Hepatic stellate cell (primary cell): ENCODE measurements around the gene SEC14L1.
A peak's percentile ranks its signal among the peaks of the same experiment; 100 is the strongest.
"Not testable (repeated sequence)": the region's sequence is repeated elsewhere in the genome, so short reads cannot be mapped to it uniquely, and the experiment has no call there.

Experiments
- DNase-seq: peaks from one replicate; pipeline ENCODE4 v3.0.0; 2011; ENCODE audit warnings: low spot score

SEC14L1 gene

DNA sequence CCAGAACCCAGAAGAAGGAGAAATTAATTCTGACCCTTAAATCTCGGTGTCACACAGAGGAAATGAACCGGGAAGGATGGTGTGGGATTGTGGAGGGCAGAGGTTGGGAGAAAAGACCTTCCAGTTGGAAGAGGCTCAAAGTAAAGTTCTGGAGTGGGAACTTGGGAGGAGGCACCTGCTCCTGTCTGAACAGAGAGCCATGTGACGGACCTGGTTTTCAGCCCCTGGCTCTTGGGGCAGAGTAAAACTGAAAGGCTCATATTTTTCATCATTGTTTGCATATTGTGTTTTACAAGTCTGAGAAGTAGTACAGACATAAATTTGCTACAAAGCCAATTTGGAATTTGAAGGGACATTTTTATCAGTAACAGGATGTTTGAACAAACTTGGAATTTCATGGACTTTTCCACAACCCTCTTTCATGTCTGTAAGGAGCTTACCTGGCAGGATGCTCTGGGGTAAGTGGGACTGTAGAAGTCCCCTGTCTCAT lies 24.4 kb upstream of the SEC14L1 start:
- no peak for DNase-seq

DNA sequence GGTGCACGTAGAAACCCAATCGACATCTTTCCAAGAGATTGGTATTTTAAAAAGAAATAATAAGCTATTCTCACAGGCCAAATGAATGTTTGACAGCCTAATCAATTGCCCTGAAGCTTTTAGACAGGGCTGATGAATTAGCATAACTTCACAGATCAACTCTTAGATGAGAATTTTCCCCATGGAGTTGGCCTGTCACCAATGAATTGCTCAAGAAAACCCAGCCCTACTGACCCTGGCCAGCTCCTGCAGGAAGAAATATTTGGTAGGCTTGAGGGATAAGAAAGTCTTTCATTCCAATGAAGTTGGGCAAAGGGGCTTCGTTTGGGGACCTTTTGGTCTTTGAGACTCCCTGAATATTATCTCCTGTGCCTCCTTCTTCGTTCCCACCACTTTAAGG lies 23.4 kb upstream of the SEC14L1 start:
- no peak for DNase-seq

DNA sequence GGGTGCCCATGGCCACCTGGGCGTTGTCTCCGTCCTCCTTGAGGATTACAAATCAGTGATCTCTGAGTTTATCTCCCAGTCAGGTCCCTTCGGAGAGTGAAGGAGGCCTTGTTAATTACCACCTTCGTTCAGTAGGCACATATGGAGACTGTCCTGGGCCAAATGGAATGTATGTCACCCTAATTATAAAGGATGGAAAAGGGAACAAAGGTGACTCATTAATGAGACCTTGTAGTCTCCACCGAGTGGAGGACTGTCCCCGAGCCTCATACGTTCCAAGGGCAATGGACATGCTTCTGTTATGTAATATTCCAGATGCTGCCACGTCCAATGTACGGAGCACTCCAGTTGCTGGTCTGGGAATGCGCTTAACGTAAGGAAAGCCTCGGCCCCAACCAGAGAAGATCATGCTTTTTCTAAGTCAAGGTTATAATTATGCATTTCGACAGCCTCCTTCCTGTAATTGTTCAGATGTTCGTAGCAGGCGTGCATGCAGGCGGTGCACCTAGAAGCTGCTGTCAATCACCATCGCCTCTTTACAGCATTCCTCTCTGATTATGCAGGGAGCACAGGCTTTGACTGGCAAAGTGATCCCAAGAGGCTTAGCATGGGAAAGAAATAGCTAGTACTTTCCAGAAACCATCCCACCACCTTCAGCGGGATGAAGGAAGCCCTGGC lies 22.4 kb upstream of the SEC14L1 start:
- DNase-seq = no peak

DNA sequence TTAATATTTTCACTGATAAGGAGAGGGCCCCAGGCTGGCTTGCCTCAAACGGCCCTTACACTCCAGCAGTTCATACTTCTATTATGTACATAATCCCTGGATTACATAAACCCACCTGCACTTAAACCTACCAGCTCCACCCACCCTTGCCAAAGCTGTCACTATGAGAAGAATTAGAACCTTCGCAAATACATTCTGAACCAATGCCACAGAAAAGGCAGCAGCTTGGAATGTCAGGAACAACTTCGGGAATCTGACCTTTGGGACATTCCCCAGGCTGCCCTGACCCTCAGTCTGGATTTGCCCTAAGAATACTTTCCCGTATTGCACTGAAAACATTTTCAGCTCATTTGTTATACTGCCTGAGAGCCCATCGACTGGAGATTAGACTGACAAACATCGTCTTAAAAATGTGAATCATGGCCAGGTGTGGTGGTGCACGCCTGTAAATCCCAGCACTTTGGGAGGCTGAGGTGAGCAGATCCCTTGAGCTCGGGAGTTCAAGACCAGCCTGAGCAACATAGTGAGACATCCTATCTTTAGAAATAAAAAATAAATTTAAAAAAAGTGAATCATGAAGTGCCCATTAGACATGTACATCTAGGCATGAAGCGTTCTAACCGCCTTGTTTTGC lies 21.0 kb upstream of the SEC14L1 start:
- DNase-seq = no peak

DNA sequence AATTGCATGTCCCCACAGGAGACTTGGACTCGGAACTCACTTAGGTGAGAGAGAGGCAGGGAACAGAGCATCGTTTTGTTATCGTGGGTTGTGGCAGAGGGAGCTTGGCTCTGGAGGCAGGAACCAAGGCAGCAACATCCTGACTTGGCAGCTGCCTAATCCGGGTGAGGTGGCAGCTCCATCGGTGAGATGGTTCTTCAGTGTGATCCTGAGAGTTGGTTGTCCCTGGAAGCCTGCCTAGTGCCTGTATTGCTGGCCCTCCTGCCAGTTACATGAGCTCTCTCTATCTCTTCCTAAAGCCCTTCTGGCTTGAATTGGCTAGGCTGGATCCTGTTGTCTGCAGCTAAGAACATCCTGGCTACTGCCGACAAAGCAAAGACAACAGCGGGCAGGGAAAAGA lies 19.9 kb upstream of the SEC14L1 start:
- DNase-seq = no peak

DNA sequence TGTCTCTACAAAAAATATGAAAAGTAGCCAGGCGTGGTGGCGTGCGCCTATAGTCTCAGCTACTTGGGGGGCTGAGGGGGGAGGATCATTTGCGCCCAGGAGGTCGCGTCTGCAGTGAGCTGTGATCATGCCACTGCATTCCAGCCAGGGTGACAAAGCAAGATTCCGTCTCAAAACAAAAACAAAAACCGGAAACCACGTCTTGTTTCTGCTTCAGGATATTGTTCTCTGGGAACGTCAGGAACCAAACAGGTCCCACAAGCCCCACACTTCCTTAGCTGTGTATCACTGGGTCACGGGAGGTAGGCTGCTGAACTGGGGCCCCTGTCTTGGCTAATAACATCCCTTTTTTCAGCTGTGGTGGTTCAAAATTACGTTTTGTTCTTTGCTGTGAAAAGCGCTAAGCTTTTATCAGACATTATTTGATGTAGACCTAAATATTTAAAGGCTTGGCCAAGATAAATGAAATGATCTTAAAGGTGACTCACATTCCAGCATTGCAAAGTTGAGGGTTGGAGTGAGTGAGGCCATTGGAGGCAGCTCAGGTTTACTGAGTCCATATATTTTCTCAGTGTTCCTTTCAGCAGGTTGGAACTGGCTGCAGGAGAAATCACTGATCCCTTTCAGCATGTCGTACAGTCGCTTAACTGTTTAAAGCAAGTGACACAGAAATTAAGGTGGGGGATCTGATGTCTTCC lies 16.4 kb upstream of the SEC14L1 start:
- DNase-seq = no peak

DNA sequence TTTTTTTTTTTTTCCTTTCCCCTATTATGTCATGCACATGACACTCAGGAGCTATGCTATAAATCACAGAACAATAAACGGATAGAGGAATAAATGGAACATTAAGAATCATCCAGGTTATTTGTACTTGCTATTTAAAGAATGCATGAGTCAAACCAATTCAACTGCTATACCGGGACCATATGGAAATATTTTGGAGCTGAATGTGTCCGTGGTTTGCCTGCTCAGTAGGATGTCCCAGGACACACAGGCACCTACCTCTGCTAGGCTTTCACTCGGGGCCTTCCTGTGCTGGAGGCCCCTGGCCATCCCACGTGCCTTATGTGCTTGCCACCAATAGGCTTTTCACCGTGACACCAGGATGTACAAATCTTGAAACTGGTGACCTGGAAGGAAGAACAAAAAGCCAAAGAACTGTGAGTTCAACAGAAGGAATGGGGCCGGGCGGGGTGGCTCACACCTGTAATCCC lies 15.3 kb upstream of the SEC14L1 start:
- peak; percentile 88 for DNase-seq

DNA sequence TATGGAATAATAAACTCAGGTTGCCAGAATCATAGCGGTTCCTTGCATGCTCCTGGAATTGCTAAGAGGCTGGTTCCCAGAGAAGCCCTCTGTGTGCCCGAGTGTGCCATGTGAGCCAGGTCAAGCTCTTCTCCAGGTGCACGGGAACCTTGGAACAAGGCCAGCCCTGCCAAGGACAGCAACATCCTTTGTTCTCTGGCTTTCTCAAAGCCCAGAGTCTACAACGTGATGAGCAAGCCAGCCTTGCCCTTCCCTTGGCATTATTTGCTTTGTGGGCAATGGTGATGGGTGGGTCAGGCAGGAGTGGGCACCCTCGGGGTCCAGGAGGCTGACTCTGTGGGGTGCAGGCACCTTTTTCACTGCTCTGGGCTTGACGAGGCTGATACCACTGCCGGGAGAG lies 14.2 kb upstream of the SEC14L1 start:
- DNase-seq = no peak

DNA sequence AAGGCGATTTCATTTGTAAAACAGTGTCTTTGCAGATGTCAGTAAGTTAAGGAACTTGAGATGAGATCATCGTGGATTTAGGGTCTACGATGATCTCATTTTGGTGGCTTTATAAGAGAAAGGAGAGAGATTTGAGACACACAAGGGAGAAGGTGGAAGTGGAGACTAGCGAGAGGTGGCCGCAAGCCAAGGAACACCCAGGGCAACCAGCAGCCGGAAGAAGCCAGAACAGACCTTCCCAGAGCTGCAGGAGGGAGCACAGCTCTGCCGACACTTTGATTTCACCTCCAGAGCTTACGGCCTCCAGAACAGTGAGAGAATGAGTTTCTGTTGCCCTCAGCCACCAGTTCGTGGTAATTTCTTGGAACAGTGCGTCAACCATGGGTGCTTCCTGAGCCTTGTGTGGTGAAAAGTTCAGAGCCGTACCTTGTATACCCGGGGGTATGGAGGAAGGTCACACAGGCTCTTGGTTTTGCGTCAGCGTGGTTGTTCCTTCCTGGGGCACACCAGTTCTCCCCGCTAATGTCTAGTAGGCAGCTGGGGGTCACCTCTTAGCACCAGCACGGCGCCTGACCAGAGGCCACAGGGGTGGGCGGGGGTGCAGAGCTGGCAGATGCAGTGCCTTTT lies 12.9 kb upstream of the SEC14L1 start:
- DNase-seq = no peak

DNA sequence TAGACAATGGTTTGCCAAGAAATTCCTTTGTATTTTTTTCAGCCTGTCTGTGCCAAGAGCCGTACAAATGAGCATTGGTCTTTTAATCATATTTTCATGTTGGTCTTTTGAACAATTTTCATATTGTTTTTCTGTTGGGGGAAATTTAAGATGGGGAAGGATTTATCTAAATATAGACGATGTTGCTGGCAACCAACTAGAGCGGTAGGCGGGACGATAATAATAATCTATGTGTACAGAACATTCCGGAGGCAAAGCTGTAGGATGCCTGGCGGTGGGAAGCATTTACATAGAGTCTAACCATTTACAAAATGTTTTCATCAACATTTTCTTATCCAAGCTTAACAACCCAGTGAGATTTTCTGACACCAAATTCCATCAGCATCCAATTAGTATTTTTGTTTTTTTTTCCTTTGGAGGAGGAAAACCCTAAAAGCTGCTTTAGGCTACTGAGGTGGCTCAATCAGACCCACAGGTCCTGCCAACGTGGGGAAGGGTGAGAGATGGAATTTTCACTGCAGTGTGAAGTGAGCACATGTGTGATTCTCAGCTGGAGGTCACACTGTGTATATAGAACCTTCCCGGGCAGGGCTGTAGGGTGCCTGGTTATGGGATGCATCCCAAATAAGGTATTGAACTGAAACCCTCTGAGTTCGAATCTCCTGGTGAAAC lies 11.7 kb upstream of the SEC14L1 start:
- no peak for DNase-seq

DNA sequence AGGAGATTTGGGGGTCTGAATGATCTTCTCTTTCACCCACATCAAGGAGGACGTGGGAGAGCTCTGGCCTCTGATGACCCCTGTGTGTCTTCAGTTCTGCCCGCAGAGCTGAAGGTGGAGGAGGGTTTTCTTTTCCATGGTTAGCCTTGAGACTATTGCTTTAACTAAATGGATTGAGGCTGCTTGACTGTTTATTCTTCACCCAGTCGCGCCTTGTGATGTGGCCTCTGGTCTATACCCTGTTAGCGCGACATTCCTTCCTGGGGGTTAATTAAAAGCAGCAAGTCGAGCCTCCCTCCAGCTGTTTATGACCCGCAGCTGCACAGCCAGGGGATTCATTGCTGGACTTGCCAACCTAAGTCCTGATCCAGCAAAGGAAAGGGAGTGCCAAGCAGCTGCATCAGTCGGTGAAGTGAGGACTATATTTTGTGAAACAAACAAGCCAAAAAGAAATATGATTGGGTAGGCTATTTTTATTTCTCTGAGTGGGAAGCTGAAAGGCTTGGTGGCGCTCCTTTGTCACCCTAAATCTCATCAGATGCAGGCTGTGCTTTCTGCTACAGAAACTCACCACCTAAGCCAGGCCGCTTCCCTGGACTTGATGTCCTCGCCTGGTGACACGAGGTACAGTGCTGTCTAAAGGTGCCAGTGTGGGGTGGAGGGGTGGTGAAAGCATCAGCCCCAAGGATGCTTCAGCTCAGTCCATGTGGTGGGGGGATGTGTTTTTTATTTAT lies 11.0 kb upstream of the SEC14L1 start:
- no peak for DNase-seq

DNA sequence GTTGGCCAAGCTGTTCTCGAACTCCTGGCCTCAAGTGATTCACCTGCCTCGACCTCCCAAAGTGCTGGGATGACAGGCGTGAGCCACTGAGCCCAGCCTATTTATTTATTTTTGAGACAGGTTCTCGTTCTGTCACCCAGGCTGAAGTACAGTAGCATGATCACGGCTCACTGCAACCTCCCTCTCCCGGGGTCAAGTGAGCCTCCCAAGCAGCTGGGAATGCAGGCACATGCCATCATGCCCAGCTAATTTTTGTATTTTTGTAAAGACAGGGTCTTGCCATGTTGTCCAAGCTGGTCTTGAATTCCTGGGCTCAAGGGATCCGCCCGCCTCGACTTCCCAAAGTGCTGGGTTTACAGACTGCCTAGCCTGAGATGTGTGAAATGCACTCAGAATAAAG lies 10.2 kb upstream of the SEC14L1 start:
- DNase-seq = no peak

DNA sequence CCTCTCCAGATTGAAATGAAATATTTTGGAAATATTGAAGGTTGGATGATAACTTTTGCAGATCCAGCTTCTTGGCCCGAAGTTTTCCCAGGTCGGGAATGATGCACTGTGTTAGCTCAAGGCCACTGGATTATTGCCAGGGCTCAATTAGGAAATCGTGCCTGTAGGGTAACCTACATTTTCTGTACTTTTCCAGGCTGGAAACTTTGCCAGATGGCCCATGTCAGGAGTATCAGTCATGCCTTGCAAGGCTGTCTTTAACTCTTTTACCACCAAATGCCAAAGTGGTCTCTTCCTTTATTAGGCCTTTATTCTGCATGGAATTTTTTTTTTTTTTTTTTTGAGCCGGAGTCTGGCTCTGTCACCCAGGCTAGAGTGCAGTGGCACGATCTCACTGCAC lies 8.9 kb upstream of the SEC14L1 start:
- peak; percentile 53 for DNase-seq

DNA sequence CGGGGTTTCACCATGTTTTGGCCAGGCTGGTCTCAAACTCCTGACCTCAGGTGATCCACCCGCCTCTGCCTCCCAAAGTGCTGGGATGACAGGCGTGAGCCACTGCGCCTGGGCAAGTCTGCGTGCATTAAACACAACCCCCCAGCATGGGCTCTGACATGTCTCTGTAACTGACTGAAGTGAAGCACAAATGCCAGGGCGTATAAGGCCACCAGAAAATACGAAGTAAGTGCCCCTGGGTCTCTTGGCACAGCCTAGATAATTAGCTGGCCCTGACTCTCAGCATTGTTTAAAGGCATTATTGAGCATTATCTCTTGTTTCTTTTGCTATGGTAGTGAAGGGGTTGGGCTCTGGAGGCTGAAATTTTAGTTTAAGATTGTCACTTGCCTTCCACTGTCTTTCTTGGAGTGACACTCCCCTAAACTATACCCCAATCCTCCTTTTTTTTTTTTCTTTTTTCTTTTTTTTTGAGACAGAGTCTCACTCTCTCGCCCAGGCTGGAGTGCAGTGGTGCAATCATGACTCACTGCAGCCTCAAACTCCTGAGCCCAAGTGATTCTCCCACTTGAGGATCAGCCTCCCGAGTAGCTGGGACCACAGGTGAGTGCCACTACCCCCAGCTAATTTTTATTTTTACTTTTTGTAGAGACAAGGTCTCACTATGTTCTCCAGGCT lies 8.2 kb upstream of the SEC14L1 start:
- no peak for DNase-seq

DNA sequence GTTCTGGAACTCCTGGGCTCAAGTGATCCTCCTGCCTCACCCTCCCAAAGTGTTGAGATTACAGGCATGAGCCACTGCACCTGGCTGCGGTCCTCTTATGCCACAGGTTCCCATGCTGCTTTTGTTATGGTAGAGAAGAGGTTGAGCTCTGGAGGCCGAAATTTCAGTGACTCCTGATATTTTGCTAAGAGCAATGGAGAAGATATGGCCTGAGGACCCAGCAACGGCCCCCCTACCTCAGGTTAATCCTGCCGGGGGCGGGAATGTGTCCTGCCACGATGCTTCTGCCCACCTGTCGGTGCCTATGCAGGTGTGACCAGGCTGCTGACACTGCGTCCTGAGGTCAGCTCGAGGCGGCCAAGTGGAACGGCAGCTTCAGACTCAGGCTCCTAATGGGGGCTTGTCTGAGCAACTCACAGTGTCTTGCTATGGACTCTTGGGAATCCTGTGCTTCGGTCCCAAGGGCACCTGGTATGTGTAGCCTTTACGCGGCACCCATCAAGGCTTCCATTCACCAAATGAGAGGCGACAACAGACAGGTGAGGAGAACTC lies 7.6 kb upstream of the SEC14L1 start:
- no peak for DNase-seq

DNA sequence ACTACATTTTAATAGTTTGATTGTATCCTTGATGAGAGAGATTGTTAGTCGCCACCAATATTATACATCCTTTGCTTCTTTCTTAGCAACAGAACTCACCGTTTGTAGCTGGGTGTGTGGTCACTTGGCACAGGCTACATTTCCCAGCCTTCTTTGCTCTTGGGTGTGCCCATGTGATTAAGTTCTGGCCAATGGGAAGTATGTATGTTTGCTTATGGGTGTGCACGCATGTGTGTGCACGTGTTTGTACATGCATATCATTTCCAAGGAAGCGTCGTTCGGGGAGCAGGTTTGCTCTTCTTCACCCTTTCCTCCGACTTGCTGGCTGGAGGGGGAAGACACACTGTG lies 4.4 kb upstream of the SEC14L1 start:
- DNase-seq = no peak

DNA sequence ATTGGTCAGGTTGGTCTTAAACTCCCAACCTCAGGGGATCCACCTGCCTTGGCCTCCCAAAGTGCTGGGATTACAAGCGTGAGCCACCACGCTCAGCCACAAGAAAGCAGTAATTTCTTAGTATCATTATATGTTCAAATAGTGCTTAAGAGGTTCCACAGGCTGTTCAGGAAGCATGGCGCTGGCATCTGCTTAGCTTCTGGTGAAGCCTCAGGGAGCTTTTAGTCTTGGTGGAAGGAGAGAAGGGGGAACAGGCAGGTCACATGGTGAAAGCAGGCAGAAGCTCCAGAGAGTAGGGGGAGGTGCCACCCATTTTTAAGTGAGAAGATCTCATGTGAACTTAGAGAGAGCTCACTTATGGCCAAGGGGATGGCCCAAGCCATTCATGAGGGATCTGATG lies 3.7 kb upstream of the SEC14L1 start:
- no peak for DNase-seq

DNA sequence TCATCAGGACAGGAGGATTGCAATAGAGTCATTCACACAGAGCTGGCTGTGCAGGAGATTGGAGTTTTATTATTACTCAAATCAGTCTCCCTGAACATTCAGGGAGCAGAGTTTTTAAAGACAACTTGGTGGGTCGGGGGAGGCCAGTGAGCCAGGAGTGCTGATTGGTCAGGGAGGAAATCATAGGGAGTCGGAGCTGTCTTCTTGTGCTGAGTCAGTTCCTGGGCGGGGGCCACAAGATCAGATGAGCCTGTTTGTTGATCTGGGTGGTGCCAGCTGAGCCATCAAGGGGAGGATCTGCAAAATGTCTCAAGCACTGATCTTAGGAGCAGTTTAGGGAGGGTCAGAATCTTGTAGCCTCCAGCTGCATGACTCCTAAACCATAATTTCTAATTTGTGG lies 2.9 kb upstream of the SEC14L1 start:
- DNase-seq = not testable (repeated sequence)

DNA sequence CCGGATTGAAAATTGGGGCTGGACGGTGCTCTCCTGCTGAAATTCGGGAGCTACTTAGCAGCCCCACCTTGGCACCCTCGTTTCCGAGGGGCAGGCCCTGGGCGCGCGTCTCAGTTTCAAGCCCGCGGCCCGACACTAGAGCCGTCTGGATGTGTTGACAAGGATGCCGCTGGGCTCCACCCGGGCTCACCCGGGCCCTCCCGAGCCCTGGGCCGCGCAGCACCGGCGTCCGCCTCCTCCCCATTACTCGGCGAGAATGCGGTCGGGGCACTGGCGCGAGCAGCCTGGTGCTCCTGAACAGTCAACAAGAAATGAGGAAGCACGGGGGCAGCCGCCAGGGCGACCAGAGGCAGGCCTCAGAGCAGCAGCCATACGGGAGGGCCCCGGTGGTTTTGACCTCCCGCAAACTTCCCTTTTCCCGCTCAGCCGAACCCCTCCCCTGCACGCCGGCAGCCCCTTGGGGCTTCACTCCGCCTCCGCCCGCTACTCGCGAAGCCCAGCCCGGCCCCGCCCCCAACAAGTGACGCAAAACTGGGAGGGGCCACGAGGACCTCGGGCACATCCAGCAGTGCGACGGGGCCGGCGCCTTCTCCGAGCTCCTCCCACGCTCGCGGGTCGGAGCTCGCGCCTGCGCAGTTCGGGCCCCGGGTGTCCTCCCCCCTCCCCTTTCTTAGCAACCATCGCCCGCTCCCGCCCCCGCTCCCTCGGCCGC lies 447 bp upstream of the SEC14L1 start:
- peak; percentile 96 for DNase-seq

DNA sequence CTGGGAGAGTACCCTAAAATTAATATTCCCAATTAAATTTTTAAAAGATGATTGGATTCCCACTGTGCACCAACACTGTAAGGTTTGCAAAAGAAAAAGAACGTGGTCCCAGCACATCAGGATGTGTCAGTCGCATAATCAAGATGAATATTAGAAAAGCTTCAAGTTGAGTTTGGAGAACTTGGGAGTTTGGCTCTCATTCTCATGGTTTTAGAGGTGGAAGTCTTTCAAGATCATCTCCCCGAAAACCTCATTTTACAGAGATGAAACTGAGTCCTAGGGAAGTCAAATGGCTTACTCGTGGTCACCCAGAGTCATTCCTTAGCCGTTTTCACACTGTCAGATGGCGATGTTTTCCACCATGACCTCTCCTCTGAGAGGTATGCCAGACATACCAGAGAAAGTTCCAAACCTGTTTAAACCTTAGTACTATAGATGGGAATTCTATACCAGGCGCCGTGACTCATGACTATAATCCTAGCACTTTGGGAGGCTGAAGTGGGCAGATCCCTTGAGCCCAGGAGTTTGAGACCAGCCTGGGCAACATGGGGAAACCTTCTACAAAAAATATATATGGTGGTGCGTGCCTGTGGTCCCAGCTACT lies 1.2 kb downstream of the SEC14L1 start:
- no peak for DNase-seq
